Stimulated activated memory B cell treated with anti-CD40 and anti-IgM and Interleukin-4, amounts not matched to agents 10 μg/mL and 1 μg/mL and 100 μg/mL, for 72 hours (primary cell): Measurements from ENCODE around the gene AATK.
A peak's percentile ranks its signal among the peaks of the same experiment; 100 is the strongest.

Source experiments
- ATAC-seq: fragments of 150-1000 bp; cut with Tn5 transposase; 2 replicates; pipeline ENCODE4 v1.10.0; 2021
- H3K27ac Mint-ChIP-seq: one replicate; pipeline ENCODE4 v1.8.0; 2022; ENCODE audit warnings: mild to moderate bottlenecking, mixed read lengths
- H3K27me3 Mint-ChIP-seq: one replicate; pipeline ENCODE4 v1.8.0; 2022; ENCODE audit warnings: mixed read lengths
- H3K36me3 Mint-ChIP-seq: one replicate; pipeline ENCODE4 v1.8.0; 2022; ENCODE audit warnings: mixed read lengths
- H3K4me1 Mint-ChIP-seq: one replicate; pipeline ENCODE4 v1.8.0; 2022; ENCODE audit warnings: mixed read lengths
- H3K4me3 Mint-ChIP-seq: one replicate; pipeline ENCODE4 v1.8.0; 2022; ENCODE audit warnings: mild to moderate bottlenecking, moderate library complexity, mixed read lengths
- H3K9me3 Mint-ChIP-seq: one replicate; pipeline ENCODE4 v1.8.0; 2022; ENCODE audit warnings: mixed read lengths

The AATK gene

GRCh38 chr17:81118308-81119221 lies 47.5 kb downstream of the AATK start:
- peak overlapping the region; percentile 65 for H3K27ac Mint-ChIP-seq
- ATAC-seq = no peak
- peak overlapping the region; percentile 82 for H3K4me3 Mint-ChIP-seq

GRCh38 chr17:81117672-81118198 lies 48.3 kb downstream of the AATK start:
- H3K36me3 Mint-ChIP-seq = no peaks in the 10 kb centered on the region
- peaks cover 48% of the 10 kb centered on the region for H3K27me3 Mint-ChIP-seq
- H3K27ac Mint-ChIP-seq = no peak overlapping the region
- no peaks in the 10 kb centered on the region for H3K9me3 Mint-ChIP-seq
- no peak for ATAC-seq
- H3K4me1 Mint-ChIP-seq = peaks cover 12% of the 10 kb centered on the region
- H3K4me3 Mint-ChIP-seq = no peak overlapping the region

More at GRCh38 chr17:81118308-81119221, 47.5 kb downstream of the AATK start:
- Mint-ChIP-seq H3K4me1 (peaks cover 12% of the 10 kb centered on the region), H3K36me3 (no peaks in the 10 kb centered on the region), H3K9me3 (no peaks in the 10 kb centered on the region), H3K27me3 (peaks cover 48% of the 10 kb centered on the region)

- Mint-ChIP-seq H3K4me1 (peaks cover 12% of the 10 kb centered on the region), H3K27ac (no peak overlapping the region), H3K4me3 (no peak overlapping the region), H3K27me3 (peaks cover 52% of the 10 kb centered on the region), H3K9me3 (no peaks in the 10 kb centered on the region), H3K36me3 (no peaks in the 10 kb centered on the region)
- no peak for ATAC-seq
These were observed 49.3 kb downstream of the AATK start for GRCh38 chr17:81116704-81117103.

GRCh38 chr17:81115749-81116464 lies 50.1 kb downstream of the AATK start:
- H3K4me3 Mint-ChIP-seq = no peak overlapping the region
- no peak overlapping the region for H3K27ac Mint-ChIP-seq
- H3K36me3 Mint-ChIP-seq = no peaks in the 10 kb centered on the region
- no peak for ATAC-seq
- peaks cover 60% of the 10 kb centered on the region for H3K27me3 Mint-ChIP-seq
- H3K9me3 Mint-ChIP-seq = no peaks in the 10 kb centered on the region
- peaks cover 12% of the 10 kb centered on the region for H3K4me1 Mint-ChIP-seq

- Mint-ChIP-seq H3K36me3 (no peaks in the 10 kb centered on the region), H3K27ac (no peak overlapping the region), H3K9me3 (no peaks in the 10 kb centered on the region), H3K4me3 (no peak overlapping the region), H3K4me1 (peaks cover 12% of the 10 kb centered on the region), H3K27me3 (peaks cover 60% of the 10 kb centered on the region)
- ATAC-seq = no peak
These were observed 50.8 kb downstream of the AATK start for GRCh38 chr17:81115219-81115618.

- Mint-ChIP-seq H3K4me1 (peaks cover 8% of the 10 kb centered on the region), H3K9me3 (no peaks in the 10 kb centered on the region), H3K36me3 (no peaks in the 10 kb centered on the region), H3K27me3 (peaks cover 60% of the 10 kb centered on the region), H3K4me3 (no peak overlapping the region), H3K27ac (no peak overlapping the region)
- ATAC-seq = no peak
These were observed 51.5 kb downstream of the AATK start for GRCh38 chr17:81114351-81115093.

GRCh38 chr17:81113158-81113724 lies 52.8 kb downstream of the AATK start:
- no peak for ATAC-seq
- H3K36me3 Mint-ChIP-seq = no peaks in the 10 kb centered on the region
- no peaks in the 10 kb centered on the region for H3K4me1 Mint-ChIP-seq
- H3K9me3 Mint-ChIP-seq = no peaks in the 10 kb centered on the region
- peaks cover 48% of the 10 kb centered on the region for H3K27me3 Mint-ChIP-seq
- H3K4me3 Mint-ChIP-seq = no peak overlapping the region
- H3K27ac Mint-ChIP-seq = no peak overlapping the region

GRCh38 chr17:81112450-81112849 lies 53.6 kb downstream of the AATK start:
- Mint-ChIP-seq H3K4me1 (no peaks in the 10 kb centered on the region), H3K4me3 (no peak overlapping the region), H3K27ac (no peak overlapping the region), H3K36me3 (no peaks in the 10 kb centered on the region), H3K9me3 (no peaks in the 10 kb centered on the region), H3K27me3 (peaks cover 48% of the 10 kb centered on the region)
- ATAC-seq = no peak

- Mint-ChIP-seq H3K36me3 (no peaks in the 10 kb centered on the region), H3K4me3 (no peak overlapping the region), H3K9me3 (no peaks in the 10 kb centered on the region), H3K27ac (no peak overlapping the region), H3K27me3 (peaks cover 40% of the 10 kb centered on the region), H3K4me1 (no peaks in the 10 kb centered on the region)
- no peak for ATAC-seq
These were observed 55.0 kb downstream of the AATK start for GRCh38 chr17:81111066-81111465.

GRCh38 chr17:81110488-81111040 lies 55.5 kb downstream of the AATK start:
- Mint-ChIP-seq H3K9me3 (no peaks in the 10 kb centered on the region), H3K4me3 (no peak overlapping the region), H3K4me1 (no peaks in the 10 kb centered on the region), H3K27ac (no peak overlapping the region), H3K36me3 (no peaks in the 10 kb centered on the region), H3K27me3 (peaks cover 40% of the 10 kb centered on the region)
- no peak for ATAC-seq

- Mint-ChIP-seq H3K36me3 (no peaks in the 10 kb centered on the region), H3K4me1 (no peaks in the 10 kb centered on the region), H3K27me3 (peaks cover 40% of the 10 kb centered on the region), H3K27ac (no peak overlapping the region), H3K4me3 (no peak overlapping the region), H3K9me3 (no peaks in the 10 kb centered on the region)
- no peak for ATAC-seq
These were observed 56.1 kb downstream of the AATK start for GRCh38 chr17:81109957-81110356.

GRCh38 chr17:81108220-81108619 lies 57.8 kb downstream of the AATK start:
- Mint-ChIP-seq H3K27ac (no peak overlapping the region), H3K4me1 (no peaks in the 10 kb centered on the region), H3K27me3 (peaks cover 50% of the 10 kb centered on the region)

GRCh38 chr17:81106716-81107115 lies 59.3 kb downstream of the AATK start:
- ATAC-seq = no peak
- H3K27me3 Mint-ChIP-seq = peaks cover 53% of the 10 kb centered on the region
- H3K9me3 Mint-ChIP-seq = no peaks in the 10 kb centered on the region
- no peak overlapping the region for H3K4me3 Mint-ChIP-seq
- H3K36me3 Mint-ChIP-seq = no peaks in the 10 kb centered on the region
- no peak overlapping the region for H3K27ac Mint-ChIP-seq
- H3K4me1 Mint-ChIP-seq = peaks cover 6% of the 10 kb centered on the region

More at GRCh38 chr17:81108220-81108619, 57.8 kb downstream of the AATK start:
- H3K9me3 Mint-ChIP-seq = no peaks in the 10 kb centered on the region
- H3K4me3 Mint-ChIP-seq = no peak overlapping the region
- H3K36me3 Mint-ChIP-seq = no peaks in the 10 kb centered on the region
- ATAC-seq = peak; percentile 3

- H3K36me3 Mint-ChIP-seq = peaks cover 6% of the 10 kb centered on the region
- peaks cover 10% of the 10 kb centered on the region for H3K4me1 Mint-ChIP-seq
- ATAC-seq = no peak
- no peak overlapping the region for H3K4me3 Mint-ChIP-seq
- H3K9me3 Mint-ChIP-seq = no peaks in the 10 kb centered on the region
- peaks cover 78% of the 10 kb centered on the region for H3K27me3 Mint-ChIP-seq
- H3K27ac Mint-ChIP-seq = no peak overlapping the region
These were observed 62.6 kb downstream of the AATK start for GRCh38 chr17:81103379-81103778.
